SK-N-MC (cell line): ENCODE measurements around the gene PSORS1C1.
"Not testable (repeated sequence)": the region's sequence is repeated elsewhere in the genome, so short reads cannot be mapped to it uniquely, and the experiment has no call there.

Experiments used
- DNase-seq: peaks from one replicate; pipeline ENCODE4 v3.0.0-alpha.2; 2011; ENCODE audit warnings: low read depth, low spot score
- H3K27ac ChIP-seq: fragments of 200-600 bp; sonication (generic); 2 replicates; pipeline ENCODE4 v1.5.1; 2016; ENCODE audit warnings: mixed run types
- H3K36me3 ChIP-seq: fragments of 200-600 bp; sonication (generic); 2 replicates; pipeline ENCODE4 v1.6.1; 2017; ENCODE audit warnings: antibody characterized with exemption, low read length, mixed read lengths; ENCODE audit not compliant: insufficient read depth
- H3K4me3 ChIP-seq: fragments of 200-600 bp; sonication (generic); 2 replicates; pipeline ENCODE4 v1.5.1; 2016
- H3K9ac ChIP-seq: fragments of 200-600 bp; sonication (generic); 2 replicates; pipeline ENCODE4 v1.8.0; 2017; ENCODE audit warnings: mixed run types, mixed read lengths; ENCODE audit not compliant: insufficient read length
- H3K9me3 ChIP-seq: fragments of 200-600 bp; sonication (generic); 2 replicates; pipeline ENCODE4 v1.6.1; 2017; ENCODE audit warnings: low read depth, mild to moderate bottlenecking, antibody characterized with exemption, low read length, moderate library complexity, mixed read lengths
- EZH2 ChIP-seq: fragments of 200-600 bp; sonication (generic); IDR thresholded peaks from one replicate; pipeline ENCODE4 v1.6.1; 2017; ENCODE audit warnings: antibody characterized with exemption
- FOXP2 ChIP-seq: optimal IDR thresholded peaks from 2 replicates; pipeline ENCODE3; 2011; ENCODE audit warnings: mild to moderate bottlenecking, moderate library complexity; ENCODE audit not compliant: insufficient read depth; ENCODE audit errors: extremely low read length, control extremely low read depth
- POLR2AphosphoS5 ChIP-seq: IDR thresholded peaks from 2 replicates; pipeline ENCODE4 v1.6.1; 2012; ENCODE audit warnings: mild to moderate bottlenecking, low read depth, low read length, borderline replicate concordance

Gene PSORS1C1

DNA sequence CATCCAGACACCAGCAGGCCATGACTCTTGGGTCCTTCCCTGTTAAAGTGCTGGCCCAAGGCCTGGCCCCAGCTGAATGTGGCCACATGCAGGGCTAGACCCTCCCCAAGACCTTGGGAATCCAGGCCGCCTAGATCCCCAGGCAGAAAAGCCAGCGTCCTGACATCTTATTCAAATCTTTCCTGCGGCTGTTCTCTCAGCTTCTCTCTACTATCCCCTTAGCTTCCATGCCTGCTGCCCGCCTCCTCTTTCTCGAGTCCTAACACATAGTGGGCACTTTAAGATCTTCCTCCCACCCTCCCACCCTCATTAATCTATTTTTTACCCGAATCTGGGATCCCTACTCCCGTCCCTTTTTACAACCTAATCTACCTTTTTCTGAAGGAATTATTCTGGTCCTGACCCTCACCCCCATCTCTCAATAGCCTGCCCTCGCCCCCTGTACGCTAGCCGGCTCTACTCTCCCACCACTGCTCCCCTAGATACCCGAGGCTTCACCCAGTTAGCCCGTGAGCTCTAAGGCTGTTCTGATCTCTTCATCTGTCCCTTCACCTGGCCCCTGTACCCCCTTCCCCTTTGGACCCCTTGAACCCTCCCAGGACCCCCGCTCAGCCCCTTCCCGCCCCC lies 43.0 kb downstream of the PSORS1C1 start, which contains the start of gene CCHCR1:
TSS of gene CCHCR1 (minus strand) at position 290 of the 627 bp plus-strand sequence. CDS start at position 88, 202 bp downstream.
- H3K4me3 ChIP-seq = peak within 1 kb of the TSS; percentile 91
- no peak for DNase-seq
- peak within 1 kb of the TSS; percentile 90 for H3K9ac ChIP-seq
- TF ChIP-seq EZH2 (no peak), POLR2AphosphoS5 (no peak)
- peaks cover 14% of the 10 kb centered on the region; the same call in 1 of the 2 replicates for H3K36me3 ChIP-seq
- H3K27ac ChIP-seq = peak within 1 kb of the TSS; percentile 72; the same call in 1 of the 2 replicates
- no peaks in the 10 kb centered on the region for H3K9me3 ChIP-seq

DNA sequence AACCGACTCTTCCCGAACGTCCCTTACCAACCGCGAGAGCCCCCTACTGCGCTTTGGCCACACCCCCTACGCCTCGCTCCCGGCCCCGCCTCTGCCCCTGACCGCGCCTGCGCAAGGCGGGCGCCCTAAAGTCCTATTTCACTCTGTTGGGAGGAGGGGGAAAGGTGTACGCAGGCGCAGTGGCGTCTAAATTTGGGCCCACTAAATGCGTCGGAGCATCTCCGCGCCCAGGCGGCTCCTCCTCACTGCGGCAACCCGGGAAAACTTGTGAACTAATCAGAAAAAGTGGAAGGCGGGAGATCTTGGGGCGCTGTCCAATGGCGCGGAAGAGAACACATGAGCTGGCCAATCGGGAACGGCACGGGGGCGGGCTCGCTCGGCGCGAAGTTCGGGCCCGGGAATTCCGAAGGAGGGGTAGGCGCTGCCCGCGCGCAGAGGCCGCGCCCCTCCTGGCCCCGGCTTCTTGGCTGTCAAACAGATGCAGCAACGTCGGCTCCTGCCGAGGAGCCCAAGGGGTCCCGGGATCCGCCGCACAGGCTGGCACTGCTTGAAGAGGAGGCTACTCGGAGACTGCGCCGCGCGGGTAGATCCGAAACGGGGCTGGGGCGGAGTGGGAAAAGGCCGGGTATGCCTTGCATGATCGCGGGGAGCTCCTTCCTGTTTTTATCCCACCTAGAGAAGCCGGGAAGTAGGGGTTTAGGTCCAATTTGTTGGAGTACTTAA lies 43.7 kb downstream of the PSORS1C1 start, which contains the start of gene TCF19:
TSS of gene TCF19 (plus strand) at position 450 of the 723 bp plus-strand sequence. CDS start 881 bp downstream, outside the sequence.
- DNase-seq = peak; percentile 100
- peak; percentile 78 for TF ChIP-seq POLR2AphosphoS5
- no peak for TF ChIP-seq FOXP2
- Histone ChIP-seq H3K36me3 (peaks cover 19% of the 10 kb centered on the region; the same call in 1 of the 2 replicates), H3K4me3 (peak within 1 kb of the TSS; percentile 91), H3K27ac (peak within 1 kb of the TSS; percentile 72; the same call in 1 of the 2 replicates), H3K9ac (peak within 1 kb of the TSS; percentile 90), H3K9me3 (no peaks in the 10 kb centered on the region)

DNA sequence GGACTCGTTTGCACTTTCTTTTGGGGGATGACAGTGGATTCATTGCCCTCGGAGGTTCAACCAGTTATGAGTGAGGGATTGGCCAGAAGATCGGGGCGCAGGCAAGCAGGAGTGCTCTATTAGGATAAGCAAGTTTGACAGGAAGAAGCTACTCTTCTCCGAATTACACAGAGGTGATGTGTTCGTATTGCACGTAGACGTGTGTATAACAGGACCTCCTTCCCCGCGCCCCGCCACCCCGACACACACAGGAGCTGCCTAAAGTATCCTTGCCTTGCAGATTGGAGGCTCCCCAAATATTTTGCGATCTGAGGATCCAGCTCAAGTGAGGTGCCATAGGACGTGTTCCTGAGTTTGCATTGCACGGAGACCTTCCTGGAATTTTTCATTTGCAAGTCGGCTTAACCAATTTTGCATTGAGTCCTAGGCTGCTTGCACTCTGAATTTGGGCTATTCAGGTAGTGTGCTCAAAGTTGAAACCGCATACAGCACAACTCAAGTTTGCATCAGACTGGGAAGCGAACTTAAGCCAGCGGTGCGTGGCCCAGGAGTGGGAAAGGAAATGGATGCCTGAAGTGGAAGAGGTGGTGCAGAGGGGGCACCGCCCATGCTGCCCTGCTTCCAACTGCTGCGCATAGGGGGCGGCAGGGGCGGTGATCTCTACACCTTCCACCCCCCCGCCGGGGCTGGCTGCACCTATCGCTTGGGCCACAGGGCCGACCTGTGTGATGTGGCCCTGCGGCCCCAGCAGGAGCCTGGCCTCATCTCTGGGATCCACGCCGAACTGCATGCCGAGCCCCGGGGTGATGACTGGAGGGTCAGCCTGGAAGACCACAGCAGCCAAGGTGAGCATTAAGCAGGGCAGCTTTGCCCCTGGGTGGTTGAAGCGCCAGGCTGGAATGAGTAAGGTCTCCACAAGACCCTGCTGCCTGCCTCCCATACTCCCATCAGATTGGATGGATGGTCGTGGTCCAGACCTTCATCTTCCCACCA lies 44.6 kb downstream of the PSORS1C1 start:
- Histone ChIP-seq H3K9ac (peak overlapping the region; percentile 80), H3K36me3 (peaks cover 19% of the 10 kb centered on the region; the same call in 1 of the 2 replicates), H3K9me3 (no peaks in the 10 kb centered on the region), H3K27ac (no peak overlapping the region), H3K4me3 (peak overlapping the region; percentile 91)
- TF ChIP-seq EZH2 (no peak), FOXP2 (no peak), POLR2AphosphoS5 (no peak)
- no peak for DNase-seq

DNA sequence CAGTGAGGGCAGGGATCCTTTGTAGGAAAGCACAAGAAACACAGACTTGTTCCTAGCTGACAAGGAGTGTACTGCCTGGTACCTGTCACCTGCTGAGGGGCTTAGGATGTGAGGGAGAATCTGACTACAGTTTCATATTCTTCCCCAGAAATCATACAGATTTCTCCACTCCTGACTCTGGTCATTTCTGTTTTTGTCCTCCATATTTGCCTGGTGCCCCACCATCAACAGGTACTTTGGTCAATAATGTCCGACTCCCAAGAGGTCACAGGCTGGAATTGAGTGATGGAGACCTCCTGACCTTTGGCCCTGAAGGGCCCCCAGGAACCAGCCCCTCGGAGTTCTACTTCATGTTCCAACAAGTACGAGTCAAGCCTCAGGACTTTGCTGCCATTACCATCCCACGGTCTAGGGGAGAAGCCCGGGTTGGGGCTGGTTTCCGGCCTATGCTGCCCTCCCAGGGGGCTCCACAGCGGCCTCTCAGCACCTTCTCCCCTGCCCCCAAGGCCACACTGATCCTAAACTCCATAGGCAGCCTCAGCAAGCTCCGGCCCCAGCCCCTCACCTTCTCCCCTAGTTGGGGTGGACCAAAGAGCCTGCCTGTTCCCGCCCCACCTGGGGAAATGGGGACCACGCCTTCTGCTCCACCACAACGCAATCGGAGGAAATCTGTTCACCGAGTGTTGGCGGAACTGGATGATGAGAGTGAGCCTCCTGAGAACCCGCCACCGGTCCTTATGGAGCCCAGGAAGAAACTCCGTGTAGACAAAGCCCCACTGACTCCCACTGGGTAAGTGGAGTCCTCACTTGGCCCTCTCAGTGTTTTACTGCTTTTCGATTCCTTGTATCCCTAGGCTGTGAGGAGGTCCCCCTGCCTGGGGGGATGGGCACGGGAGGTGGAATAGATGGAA lies 46.9 kb downstream of the PSORS1C1 start:
- DNase-seq = no peak
- no peaks in the 10 kb centered on the region for H3K9me3 ChIP-seq
- no peak overlapping the region for H3K9ac ChIP-seq
- TF ChIP-seq EZH2 = no peak
- TF ChIP-seq FOXP2 = no peak
- no peak for TF ChIP-seq POLR2AphosphoS5
- peaks cover 9% of the 10 kb centered on the region; the same call in 1 of the 2 replicates for H3K36me3 ChIP-seq
- H3K27ac ChIP-seq = no peak overlapping the region
- H3K4me3 ChIP-seq = no peak overlapping the region

DNA sequence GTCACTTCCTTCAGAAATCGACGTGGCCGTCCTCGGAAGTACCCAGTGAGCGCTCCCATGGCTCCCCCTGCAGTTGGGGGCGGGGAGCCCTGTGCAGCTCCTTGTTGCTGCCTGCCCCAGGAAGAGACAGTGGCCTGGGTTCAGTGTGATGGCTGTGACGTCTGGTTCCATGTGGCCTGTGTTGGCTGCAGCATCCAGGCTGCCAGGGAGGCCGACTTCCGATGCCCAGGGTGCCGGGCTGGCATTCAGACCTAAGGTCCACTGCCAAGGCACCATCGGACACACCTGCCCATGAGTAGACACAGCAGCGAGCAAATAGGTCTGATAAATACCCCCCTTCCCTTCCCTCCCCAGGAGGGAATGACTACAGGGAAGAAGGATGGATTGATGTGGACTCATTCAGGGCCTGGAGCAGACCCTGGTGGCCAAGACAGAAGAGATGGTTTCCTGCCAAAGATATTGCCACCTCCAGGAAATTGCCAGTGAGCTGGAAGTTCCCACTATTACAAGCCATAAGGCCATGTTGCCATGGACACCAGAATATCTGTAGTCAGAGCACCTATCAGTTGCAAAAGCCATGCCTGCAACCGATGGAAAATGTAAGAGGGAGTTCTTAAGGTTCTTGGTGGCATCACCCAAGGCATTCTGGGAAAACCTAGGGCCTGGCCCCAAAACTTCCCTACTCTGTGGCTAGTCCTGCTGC lies 48.0 kb downstream of the PSORS1C1 start:
- DNase-seq = no peak
- H3K36me3 ChIP-seq = peaks cover 6% of the 10 kb centered on the region; the same call in 1 of the 2 replicates
- H3K9ac ChIP-seq = no peak overlapping the region
- no peak overlapping the region for H3K27ac ChIP-seq
- TF ChIP-seq FOXP2 (no peak), POLR2AphosphoS5 (no peak), EZH2 (no peak)
- no peaks in the 10 kb centered on the region for H3K9me3 ChIP-seq
- H3K4me3 ChIP-seq = no peak overlapping the region

DNA sequence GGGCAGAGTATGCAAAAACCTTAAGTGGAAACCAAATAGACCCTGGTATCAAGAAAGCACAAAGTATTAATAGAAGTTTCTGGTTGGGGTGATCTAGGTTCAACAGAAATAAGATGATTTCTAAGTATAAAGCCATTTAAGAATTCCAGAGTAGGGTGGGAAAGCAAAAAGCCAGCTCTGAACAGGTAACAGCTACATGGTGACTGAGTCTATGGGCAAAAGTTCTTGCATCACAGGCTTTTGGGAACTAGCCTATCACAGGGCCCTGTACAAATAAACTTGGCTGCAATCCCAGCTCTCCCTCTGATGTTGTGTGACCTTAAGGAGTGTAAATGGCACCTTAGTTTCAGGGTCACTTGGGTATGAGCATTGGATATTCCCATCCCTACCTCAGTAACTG lies 49.3 kb downstream of the PSORS1C1 start:
- TF ChIP-seq FOXP2 (no peak), POLR2AphosphoS5 (no peak), EZH2 (no peak)
- Histone ChIP-seq H3K9ac (no peak overlapping the region), H3K27ac (no peak overlapping the region), H3K36me3 (peaks cover 6% of the 10 kb centered on the region; the same call in 1 of the 2 replicates), H3K4me3 (no peak overlapping the region), H3K9me3 (no peaks in the 10 kb centered on the region)
- DNase-seq = no peak

DNA sequence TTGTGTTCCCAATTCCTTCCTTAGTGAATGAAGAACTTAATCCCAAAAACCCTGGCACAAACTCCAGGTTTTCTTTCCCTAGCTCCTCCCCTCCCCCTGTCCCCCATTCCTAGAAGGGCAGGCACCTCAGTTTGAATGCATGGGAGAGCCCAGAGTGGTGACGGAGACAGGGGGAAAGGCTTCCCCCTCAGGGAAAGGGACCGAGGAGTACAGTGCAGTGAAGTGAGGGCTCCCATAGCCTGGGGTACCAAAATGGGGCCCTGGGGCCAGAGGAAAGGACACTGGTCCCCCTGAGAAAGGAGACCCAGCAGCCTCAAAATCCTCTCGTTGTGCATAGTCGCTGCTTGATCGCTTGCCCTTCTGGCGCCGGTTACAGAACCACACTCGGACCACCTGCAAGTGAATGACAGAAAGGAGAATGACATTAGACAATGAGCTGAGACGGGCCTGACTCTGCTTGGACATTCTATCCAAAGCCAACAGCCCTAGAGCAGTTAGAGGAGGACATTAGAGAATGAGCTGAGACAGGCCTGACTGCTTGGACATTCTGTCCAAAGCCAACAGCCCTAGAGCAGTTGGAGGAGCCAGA lies 50.0 kb downstream of the PSORS1C1 start:
- DNase-seq, H3K27ac ChIP-seq, H3K9ac ChIP-seq, H3K36me3 ChIP-seq, H3K4me3 ChIP-seq, H3K9me3 ChIP-seq: not testable (repeated sequence)

DNA sequence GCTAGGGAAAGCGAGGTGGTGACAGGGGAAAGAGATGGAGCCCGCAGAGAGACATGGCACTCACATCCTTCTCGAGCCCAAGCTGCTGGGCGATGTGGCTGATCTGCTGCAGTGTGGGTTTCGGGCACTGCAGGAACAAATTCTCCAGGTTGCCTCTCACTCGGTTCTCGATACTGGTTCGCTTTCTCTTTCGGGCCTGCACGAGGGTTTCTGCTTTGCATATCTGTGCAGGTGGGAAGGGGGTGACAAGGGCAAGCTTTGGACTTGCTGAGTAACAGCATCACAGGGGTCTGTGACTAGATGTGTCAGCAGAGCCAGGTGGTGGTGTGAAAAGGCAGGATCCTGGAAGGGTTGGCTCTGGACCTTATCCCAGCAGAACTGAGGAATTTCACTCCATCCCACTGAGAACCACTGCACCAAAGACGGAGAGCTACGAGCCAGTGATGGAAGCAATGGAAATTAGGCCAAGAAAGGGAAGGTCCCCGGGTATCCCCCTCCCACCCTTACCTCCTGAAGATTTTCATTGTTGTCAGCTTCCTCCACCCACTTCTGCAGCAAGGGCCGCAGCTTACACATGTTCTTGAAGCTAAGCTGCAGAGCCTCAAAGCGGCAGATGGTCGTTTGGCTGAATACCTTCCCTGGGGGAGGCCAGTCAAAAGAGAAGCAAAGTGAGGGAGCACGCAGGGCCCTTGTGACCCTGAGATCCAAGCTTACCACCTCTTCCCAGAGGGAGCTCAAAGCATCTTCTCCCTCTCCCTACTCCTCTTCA lies 50.6 kb downstream of the PSORS1C1 start:
- not testable (repeated sequence) for H3K9me3 ChIP-seq, H3K4me3 ChIP-seq, H3K9ac ChIP-seq, DNase-seq, H3K36me3 ChIP-seq, H3K27ac ChIP-seq
